Thyroid gland (tissue), 4 donors: ENCODE data around the gene TOR1B.

ENCODE experiments used
- CTCF ChIP-seq, 6 experiments: fragments of 200-600 bp in 3 of 6; fragments of 450-650 bp in 3 of 6; sonication (generic) in 3 of 6; IDR thresholded peaks; one replicate each; pipeline ENCODE4 v1.5.1; 2016 to 2019; ENCODE audit warnings: antibody characterized with exemption in 6 of 6, mild to moderate bottlenecking in 2 of 6, inconsistent platforms in 1 of 6, moderate library complexity in 1 of 6
- POLR2A ChIP-seq, 2 donors: fragments of 450-650 bp; IDR thresholded peaks; one replicate each; pipeline ENCODE4 v1.6.1; 2017; ENCODE audit warnings: antibody characterized with exemption in 2 of 2, mild to moderate bottlenecking in 2 of 2, moderate library complexity in 1 of 2

DNA sequence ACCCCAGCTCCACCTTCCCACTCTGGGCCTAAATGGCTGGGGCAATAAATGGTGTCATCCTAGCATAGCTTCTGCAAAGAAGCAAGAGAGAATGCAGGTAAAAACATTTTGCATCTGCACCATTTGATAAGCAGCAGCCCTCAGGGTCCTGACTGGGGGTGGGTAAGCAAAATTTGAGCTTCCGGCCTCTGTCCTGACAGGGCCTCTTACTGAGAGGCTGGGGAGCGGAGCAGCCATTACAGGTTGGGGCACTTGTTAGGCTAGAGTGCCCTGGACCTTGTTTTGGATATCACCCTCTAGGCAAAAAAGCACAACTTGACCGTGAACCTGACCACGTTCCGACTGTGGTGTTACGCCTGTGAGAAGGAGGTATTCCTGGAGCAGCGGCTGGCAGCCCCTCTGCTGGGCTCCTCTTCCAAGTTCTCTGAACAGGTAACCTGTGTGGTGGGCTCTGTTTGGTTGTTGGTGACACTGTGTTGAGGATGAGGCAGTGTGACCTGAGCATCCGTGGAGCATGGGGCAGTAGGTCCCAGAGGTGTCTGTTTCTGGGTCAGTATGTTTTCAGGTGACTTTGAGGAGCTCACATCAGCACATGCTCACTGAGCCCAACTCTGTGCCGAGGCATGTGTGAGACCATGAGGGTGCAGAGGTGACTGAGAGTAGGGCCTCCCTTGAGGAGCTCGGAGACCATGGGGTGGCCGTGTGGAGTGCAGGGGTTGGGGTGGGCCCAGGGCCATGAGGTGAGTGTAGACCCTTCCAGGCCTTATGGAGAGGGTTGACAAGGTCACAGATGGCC is 55.4 kb downstream of the TOR1B start:
- TF ChIP-seq POLR2A (IDR thresholded peaks at IDR 0.05) (no peak), CTCF (IDR thresholded peaks at IDR 0.05) (no peak)
